Measurements from ENCODE around the gene TAGLN.
"Not testable (repeated sequence)": the region's sequence is repeated elsewhere in the genome, so short reads cannot be mapped to it uniquely, and the experiment has no call there.

Gene TAGLN

DNA sequence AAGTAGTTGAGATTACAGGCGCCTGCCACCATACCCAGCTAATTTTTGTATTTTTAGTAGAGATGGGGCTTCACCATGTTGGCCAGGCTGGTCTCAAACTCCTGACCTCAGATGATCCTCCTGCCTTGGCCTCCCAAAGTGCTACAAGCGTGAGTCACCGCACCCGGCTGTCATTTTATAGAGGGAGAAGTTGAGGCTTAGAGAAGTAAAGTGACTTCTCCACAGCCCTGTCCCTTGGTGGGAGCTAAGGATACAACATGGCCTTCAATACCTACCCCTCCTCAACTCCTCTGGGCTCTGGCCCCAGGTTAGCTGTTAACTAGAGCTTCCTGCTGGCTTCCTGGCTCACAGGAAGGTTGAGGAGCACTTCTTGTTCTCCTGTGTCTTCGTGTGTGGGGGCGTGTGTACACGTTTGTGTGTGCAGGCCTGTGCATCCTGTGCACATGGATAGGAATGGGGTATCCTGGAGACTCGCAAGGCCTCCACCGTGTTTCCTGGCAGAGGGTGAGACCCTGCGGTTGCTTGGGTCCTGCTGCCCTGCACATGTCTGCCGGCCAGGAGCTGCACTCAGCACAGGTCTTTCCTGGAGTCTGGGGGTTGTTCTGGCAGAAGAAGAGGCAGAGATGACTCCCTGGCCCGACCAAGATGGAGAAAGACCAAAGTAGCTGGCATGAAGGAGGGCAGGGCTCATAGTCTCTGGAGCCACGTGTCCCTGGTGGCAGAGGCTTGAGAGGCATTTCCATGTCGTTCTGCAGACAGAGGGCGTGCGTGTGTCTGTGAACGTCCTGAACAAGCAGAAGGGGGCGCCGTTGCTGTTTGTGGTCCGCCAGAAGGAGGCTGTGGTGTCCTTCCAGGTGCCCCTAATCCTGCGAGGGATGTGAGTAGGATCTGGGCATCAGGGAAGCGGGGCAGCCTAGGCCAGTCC lies 18.2 kb upstream of the TAGLN start:
- peak; percentile 49 for DNase-seq

DNA sequence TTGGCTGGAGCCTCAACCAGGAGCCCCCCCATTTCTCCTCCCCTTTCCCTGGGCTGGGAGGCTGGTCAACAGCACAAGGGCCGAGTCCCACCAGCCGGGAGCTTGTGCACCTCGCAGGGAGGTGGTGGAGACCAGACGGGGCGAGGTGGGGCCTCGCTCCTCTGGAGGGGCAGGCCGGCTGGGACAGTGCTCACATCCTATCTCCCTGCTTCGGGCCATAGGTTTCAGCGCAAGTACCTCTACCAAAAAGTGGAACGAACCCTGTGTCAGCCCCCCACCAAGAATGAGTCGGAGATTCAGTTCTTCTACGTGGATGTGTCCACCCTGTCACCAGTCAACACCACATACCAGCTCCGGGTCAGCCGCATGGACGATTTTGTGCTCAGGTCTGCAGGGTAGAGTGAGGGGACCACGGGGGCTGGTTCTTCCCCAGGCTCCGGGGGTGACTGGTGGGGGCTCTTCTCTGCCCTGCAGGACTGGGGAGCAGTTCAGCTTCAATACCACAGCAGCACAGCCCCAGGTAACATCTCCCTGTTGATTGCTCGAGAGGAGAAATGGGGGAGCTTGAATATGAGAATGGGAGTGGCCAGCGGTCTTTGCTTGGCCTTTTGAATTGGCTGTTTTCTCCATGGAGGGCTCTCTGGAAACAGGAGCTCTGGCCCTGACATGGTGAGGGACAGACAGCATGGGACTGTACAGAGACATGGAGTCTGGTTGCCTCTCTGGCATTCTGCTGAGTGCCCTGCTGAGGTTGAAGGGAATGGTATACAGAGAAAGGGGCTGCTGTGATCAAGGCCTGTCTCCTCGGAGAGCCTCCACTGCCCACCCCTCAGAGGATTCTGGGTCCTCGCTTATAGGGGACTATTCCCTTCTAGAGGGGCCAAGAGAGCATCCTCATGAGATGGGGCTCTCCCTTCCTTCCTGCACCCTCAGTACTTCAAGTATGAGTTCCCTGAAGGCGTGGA lies 17.3 kb upstream of the TAGLN start:
- DNase-seq: no peak

DNA sequence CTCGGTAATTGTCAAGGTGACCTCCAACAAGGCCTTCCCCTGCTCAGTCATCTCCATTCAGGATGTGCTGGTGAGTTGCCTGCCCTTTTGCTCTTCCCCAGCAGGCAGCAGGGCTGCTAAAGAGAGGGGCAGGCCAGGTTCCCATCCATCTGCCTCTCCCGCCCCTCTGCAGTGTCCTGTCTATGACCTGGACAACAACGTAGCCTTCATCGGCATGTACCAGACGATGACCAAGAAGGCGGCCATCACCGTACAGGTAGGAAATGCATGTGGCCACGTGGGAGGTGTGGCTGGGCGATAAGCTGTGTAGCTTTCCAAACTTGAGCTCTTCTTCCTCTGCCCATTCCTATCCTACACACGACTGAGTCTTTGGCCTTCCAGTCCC lies 16.6 kb upstream of the TAGLN start:
- DNase-seq: no peak

DNA sequence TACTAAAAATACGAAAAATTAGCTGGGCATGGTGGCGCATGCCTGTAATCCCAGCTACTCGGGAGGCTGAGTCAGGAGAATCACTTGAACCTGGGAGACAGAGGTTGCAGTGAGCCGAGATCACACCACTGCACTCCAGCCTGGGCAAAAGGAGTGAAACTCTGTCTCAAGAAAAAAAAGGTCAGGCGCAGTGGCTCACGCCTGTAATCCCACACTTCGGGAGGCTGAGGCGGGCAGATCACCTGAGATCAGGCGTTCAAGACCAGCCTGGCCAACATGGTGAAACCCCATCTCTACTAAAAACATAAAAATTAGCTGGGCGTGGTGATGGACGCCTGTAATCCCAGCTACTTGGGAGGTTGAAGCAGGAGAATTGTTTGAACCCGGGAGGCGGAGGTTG lies 16.0 kb upstream of the TAGLN start:
- DNase-seq: not testable (repeated sequence)

DNA sequence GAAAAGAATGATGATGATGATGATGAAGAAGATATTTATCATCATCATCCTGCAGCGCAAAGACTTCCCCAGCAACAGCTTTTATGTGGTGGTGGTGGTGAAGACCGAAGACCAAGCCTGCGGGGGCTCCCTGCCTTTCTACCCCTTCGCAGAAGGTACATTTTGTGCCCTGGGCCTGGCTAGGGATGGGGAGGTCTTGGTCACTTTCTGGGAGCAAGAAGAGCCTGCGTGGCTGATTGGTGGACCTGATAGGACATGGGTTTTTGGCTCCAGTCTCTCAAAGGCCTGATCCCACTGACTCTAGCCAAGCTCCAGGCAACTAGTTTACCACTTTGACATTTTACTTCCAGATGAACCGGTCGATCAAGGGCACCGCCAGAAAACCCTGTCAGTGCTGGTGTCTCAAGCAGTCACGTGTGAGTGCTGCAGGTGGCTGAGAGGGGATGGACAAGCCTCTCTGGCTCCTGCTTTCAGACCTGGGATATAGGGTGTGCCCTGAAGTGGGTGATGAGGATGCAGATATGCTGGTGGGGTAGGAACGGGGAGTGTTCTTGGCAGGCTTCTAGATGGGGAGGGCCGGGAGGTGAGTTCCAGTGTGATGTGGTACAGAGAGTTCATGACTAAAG lies 15.3 kb upstream of the TAGLN start:
- DNase-seq: no peak

GRCh38 chr11:117185736-117186430 lies 13.3 kb upstream of the TAGLN start:
- DNase-seq: no peak

- DNase-seq: no peak
Measured at GRCh38 chr11:117186431-117186761, 12.8 kb upstream of the TAGLN start.

GRCh38 chr11:117187007-117187406 lies 12.2 kb upstream of the TAGLN start:
- no peak for DNase-seq

GRCh38 chr11:117187428-117187798 lies 11.8 kb upstream of the TAGLN start:
- no peak for DNase-seq

DNA sequence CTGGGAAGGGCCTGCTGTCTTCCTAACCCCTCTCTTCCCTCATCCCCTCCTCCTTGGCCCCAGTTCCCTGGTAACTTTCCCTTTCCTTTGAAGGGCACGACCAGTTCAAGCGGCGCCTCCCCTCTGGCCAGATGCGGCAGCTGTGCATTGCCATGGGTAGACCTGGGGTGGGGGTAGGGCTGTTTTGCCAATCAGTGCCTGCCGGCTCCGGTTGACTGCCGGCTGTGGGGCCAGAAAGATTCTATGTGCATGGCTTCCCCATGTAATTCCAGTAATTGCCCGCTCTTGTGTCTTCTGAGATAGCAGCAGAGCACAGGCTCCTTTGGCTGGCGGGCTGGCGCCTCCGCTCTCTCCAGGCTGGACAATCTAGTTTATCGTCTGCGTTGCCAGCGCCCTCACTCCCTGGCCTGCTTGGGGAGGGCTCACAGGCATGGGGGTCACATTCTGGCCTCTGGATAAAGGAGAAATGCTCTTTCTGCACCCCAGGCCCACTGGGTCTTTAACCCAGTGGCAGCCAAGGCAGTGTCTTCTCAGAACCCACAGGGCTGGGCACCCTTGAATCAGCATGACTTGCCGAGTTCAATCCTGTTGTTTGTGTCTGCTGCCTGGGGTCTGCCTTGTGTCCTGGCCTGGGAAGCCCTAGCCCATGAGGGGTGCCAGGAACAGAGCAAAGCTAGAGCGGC lies 11.2 kb upstream of the TAGLN start:
- no peak for DNase-seq

- DNase-seq: no peak
Measured at GRCh38 chr11:117188620-117189081, 10.5 kb upstream of the TAGLN start.

GRCh38 chr11:117189191-117189940 lies 9.8 kb upstream of the TAGLN start:
- no peak for DNase-seq

DNA sequence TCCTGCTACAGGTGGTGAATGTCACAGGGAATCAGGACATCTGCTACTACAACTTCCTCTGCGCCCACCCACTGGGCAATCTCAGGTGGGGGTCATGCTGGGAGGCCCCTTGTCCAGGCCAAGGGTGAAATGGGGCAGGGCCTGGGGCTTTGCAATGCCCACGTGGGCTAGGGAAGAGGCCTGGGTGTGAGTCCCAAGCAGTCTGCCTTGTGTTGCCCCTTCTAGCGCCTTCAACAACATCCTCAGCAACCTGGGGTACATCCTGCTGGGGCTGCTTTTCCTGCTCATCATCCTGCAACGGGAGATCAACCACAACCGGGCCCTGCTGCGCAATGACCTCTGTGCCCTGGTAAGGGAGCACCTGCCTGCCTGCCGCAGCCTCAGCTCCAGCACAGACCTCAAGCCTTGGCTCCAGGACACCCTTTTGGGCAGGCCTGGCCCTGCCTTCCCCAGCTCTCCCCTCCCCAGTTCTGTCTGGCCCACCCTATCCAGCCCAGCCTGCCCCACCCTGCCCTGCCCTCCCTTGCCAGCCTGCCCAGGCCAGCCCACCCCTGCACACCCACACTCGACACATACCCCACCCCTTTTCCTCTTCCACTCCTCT lies 9.1 kb upstream of the TAGLN start:
- no peak for DNase-seq

DNA sequence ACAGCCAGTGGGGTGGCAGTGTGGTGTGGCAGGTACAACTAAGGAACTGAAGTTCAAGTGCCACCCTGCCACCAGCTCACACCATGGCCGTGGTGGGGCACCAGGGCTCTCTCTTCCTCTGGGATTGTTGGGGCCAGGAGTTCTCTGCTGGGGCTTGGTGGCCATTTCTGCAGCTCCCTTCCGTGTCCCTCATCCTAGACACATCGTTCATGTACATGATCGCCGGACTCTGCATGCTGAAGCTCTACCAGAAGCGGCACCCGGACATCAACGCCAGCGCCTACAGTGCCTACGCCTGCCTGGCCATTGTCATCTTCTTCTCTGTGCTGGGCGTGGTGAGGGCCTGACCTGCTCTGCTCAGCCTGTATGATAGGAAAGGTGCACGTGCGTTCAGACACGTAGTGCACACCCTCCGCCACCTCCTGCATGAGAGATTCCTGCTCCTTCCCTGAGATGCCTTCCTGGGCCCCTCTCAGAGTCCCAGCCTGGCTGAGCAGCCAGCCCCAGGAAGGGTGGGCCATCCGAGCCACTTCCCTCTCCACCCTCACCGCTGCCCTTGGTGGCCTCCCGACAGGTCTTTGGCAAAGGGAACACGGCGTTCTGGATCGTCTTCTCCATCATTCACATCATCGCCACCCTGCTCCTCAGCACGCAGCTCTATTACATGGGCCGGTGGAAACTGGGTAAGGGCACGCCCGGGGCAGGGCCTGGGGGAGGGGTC lies 7.3 kb upstream of the TAGLN start:
- no peak for DNase-seq

- DNase-seq: no peak
Measured at GRCh38 chr11:117192401-117192875, 6.7 kb upstream of the TAGLN start.

GRCh38 chr11:117193130-117194020 lies 5.8 kb upstream of the TAGLN start:
- no peak for DNase-seq

- DNase-seq: no peak
Measured at GRCh38 chr11:117194267-117194666, 4.9 kb upstream of the TAGLN start.

- DNase-seq: no peak
Measured at GRCh38 chr11:117195258-117195657, 3.9 kb upstream of the TAGLN start.

- DNase-seq: no peak
Measured at GRCh38 chr11:117195761-117196160, 3.4 kb upstream of the TAGLN start.
